SH-SY5Y (cell line): ENCODE measurements around the gene DNAJA3.

Source experiments
- GATA2 ChIP-seq: IDR thresholded peaks from 2 replicates; pipeline ENCODE4 v1.6.1; 2011; ENCODE audit warnings: mild to moderate bottlenecking, low read depth, low read length
- GATA3 ChIP-seq: IDR thresholded peaks from 2 replicates; pipeline ENCODE4 v1.6.1; 2011; ENCODE audit warnings: low read depth, mild to moderate bottlenecking, low read length, moderate library complexity

DNA sequence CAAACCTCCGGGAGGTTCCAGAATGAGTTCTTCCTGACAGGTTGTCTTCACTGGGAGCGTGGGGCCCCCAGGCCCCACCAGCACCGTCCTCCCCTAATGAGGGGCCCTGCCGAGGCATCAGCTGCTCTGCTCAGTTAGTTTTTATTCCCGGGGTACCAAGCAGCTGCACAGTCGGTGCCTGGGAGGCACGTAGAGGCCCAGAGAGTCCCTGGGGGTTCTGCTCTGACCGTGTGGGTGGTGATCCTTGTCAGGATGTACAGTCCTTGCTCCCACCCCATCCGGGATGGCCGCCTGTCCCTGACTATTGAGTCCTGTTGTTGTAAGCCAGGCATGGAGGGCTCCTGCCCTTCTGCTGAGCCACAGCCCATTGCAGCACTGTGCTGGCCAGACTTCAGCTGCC lies 30.3 kb downstream of the DNAJA3 start:
- TF ChIP-seq GATA2 (no peak), GATA3 (no peak)
